ENCODE data around the gene IFIT2.
"Not testable (repeated sequence)": the region's sequence is repeated elsewhere in the genome, so short reads cannot be mapped to it uniquely, and the experiment has no call there.

Gene IFIT2

GRCh38 chr10:89309156-89310055, 7.6 kb downstream of the IFIT2 start:
- no peak for DNase-seq

- DNase-seq = no peak
Observed at GRCh38 chr10:89310056-89310893, 8.4 kb downstream of the IFIT2 start.

GRCh38 chr10:89312973-89313372, 11.1 kb downstream of the IFIT2 start:
- no peak for DNase-seq

- peak; percentile 82 for DNase-seq
Observed at GRCh38 chr10:89314676-89315075, 12.8 kb downstream of the IFIT2 start.

- DNase-seq = not testable (repeated sequence)
Observed at GRCh38 chr10:89318047-89318446, 16.2 kb downstream of the IFIT2 start.

- not testable (repeated sequence) for DNase-seq
Observed at GRCh38 chr10:89325081-89325480, 23.2 kb downstream of the IFIT2 start.

- DNase-seq = not testable (repeated sequence)
Observed at GRCh38 chr10:89325856-89326255, 24.0 kb downstream of the IFIT2 start.

- peak; percentile 76 for DNase-seq
Observed at GRCh38 chr10:89327803-89328441, 26.1 kb downstream of the IFIT2 start, which contains the start of gene IFIT3. Gene IFIT3, plus strand, starts transcription at chr10:89327997. Its CDS starts 77 bp downstream, at chr10:89328074.

GRCh38 chr10:89329151-89329550, 27.3 kb downstream of the IFIT2 start:
- no peak for DNase-seq

GRCh38 chr10:89330014-89330413, 28.2 kb downstream of the IFIT2 start:
- not testable (repeated sequence) for DNase-seq

GRCh38 chr10:89330537-89331212, 28.8 kb downstream of the IFIT2 start:
- no peak for DNase-seq

- not testable (repeated sequence) for DNase-seq
Observed at GRCh38 chr10:89331487-89332122, 29.8 kb downstream of the IFIT2 start.

- DNase-seq = peak; percentile 69
Observed at GRCh38 chr10:89332123-89332633, 30.3 kb downstream of the IFIT2 start.

- no peak for DNase-seq
Observed at GRCh38 chr10:89335226-89335625, 33.4 kb downstream of the IFIT2 start.

- no peak for DNase-seq
Observed at GRCh38 chr10:89336241-89336640, 34.4 kb downstream of the IFIT2 start.

GRCh38 chr10:89337484-89337883, 35.6 kb downstream of the IFIT2 start:
- DNase-seq = no peak

- no peak for DNase-seq
Observed at GRCh38 chr10:89338713-89339112, 36.9 kb downstream of the IFIT2 start.

- peak; percentile 21 for DNase-seq
Observed at GRCh38 chr10:89339875-89340274, 38.0 kb downstream of the IFIT2 start.

GRCh38 chr10:89341649-89342048, 39.8 kb downstream of the IFIT2 start:
- DNase-seq = peak; percentile 21

- DNase-seq = peak; percentile 90
Observed at GRCh38 chr10:89342206-89342958, 40.5 kb downstream of the IFIT2 start.
